Neutrophil (primary cell): ENCODE measurements around the gene ANKRD29.
A peak's percentile ranks its signal among the peaks of the same experiment; 100 is the strongest.

ENCODE experiments used
- H3K27ac ChIP-seq: fragments of 200-600 bp; sonication (generic); 2 replicates; pipeline ENCODE4 v1.5.1; 2016; ENCODE audit warnings: mild to moderate bottlenecking, moderate library complexity
- H3K27me3 ChIP-seq: fragments of 200-600 bp; sonication (generic); 2 replicates; pipeline ENCODE4 v1.6.0; 2016; ENCODE audit warnings: mild to moderate bottlenecking
- H3K36me3 ChIP-seq: fragments of 200-600 bp; sonication (generic); 2 replicates; pipeline ENCODE4 v1.5.1; 2017
- H3K4me1 ChIP-seq, 2 experiments: fragments of 200-600 bp in 1 of 2; sonication (generic) in 1 of 2; 1 replicate in 1 of 2; 2 replicates in 1 of 2; pipeline versions ENCODE4 v1.5.1 to v1.6.1; 2013 to 2016; ENCODE audit warnings: low read depth in 1 of 2, low read length in 1 of 2, mild to moderate bottlenecking in 1 of 2, moderate library complexity in 1 of 2; ENCODE audit not compliant: control insufficient read depth in 1 of 2, insufficient read depth in 1 of 2
- H3K4me3 ChIP-seq, 2 experiments: fragments of 200-600 bp in 1 of 2; sonication (generic) in 1 of 2; 1 replicate in 1 of 2; 2 replicates in 1 of 2; pipeline ENCODE4 v1.5.1; 2013 to 2016; ENCODE audit warnings: low read depth in 1 of 2, low read length in 1 of 2, mild to moderate bottlenecking in 1 of 2, moderate library complexity in 1 of 2
- H3K9me3 ChIP-seq: fragments of 200-600 bp; sonication (generic); 2 replicates; pipeline ENCODE4 v1.5.1; 2016
- TF ChIP-seq, protein P1 (sequence below): fragments of 200-600 bp; sonication (generic); IDR thresholded peaks from 2 replicates; pipeline ENCODE4 v1.5.1; 2016; ENCODE audit warnings: antibody characterized with exemption

ANKRD29 gene

GRCh38 chr18:23627321-23627720 is 35.4 kb downstream of the ANKRD29 start:
- no peak overlapping the region for H3K27ac ChIP-seq
- no peaks in the 10 kb centered on the region for H3K9me3 ChIP-seq
- TF ChIP-seq, protein P1, sequence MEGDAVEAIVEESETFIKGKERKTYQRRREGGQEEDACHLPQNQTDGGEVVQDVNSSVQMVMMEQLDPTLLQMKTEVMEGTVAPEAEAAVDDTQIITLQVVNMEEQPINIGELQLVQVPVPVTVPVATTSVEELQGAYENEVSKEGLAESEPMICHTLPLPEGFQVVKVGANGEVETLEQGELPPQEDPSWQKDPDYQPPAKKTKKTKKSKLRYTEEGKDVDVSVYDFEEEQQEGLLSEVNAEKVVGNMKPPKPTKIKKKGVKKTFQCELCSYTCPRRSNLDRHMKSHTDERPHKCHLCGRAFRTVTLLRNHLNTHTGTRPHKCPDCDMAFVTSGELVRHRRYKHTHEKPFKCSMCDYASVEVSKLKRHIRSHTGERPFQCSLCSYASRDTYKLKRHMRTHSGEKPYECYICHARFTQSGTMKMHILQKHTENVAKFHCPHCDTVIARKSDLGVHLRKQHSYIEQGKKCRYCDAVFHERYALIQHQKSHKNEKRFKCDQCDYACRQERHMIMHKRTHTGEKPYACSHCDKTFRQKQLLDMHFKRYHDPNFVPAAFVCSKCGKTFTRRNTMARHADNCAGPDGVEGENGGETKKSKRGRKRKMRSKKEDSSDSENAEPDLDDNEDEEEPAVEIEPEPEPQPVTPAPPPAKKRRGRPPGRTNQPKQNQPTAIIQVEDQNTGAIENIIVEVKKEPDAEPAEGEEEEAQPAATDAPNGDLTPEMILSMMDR, result no peak
- H3K27me3 ChIP-seq, result peaks cover 13% of the 10 kb centered on the region
- H3K36me3 ChIP-seq, result no peaks in the 10 kb centered on the region
- H3K4me1 ChIP-seq, result no peaks in the 10 kb centered on the region
- H3K4me3 ChIP-seq, result no peak overlapping the region

DNA sequence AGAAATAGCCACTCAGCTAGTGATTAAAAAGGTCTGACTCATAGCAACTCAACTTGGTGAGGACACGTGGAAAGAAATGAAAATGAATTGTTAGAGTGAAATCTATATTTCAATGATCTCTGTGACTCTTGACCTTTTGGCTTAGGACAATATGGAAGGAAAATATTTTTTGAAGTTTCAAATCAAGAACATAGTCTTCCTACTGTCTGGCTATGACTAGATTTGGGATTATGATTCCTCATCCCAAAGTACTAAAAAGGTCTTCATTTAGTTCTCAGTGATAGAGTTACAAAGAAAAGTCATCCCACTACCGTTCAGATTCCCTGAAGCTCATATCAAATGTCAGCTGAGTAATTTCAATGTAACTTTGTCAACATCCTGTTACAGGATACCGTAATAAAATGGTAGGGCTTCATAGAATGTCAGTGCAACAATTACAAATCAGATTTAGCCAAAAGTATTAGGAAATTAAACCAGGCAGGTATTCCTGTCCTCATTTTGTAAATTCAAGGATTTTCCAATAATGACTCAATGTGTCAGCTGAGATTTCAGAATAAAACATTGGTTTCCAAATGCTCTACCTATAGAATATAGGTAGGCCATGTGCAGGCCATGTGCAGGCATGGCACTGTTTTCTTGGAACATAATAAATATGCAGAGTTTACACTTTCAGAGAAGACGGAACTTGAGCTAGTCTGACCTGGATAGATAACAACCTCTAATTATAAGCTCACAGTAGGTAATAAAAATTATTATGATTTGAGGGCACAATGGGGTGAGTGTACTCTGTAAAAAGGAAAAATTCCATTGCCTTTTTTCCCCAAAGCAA is 36.0 kb downstream of the ANKRD29 start:
- Histone ChIP-seq H3K36me3 (no peaks in the 10 kb centered on the region), H3K4me1 (no peaks in the 10 kb centered on the region), H3K27ac (no peak overlapping the region), H3K9me3 (no peaks in the 10 kb centered on the region), H3K4me3 (no peak overlapping the region), H3K27me3 (peaks cover 20% of the 10 kb centered on the region)
- TF ChIP-seq, protein P1, result no peak

- TF ChIP-seq, protein P1, result no peak
- Histone ChIP-seq H3K27me3 (peaks cover 56% of the 10 kb centered on the region), H3K4me3 (no peak overlapping the region), H3K27ac (no peak overlapping the region), H3K36me3 (no peaks in the 10 kb centered on the region), H3K4me1 (peaks cover 13 to 14% of the 10 kb centered on the region in 2 experiments), H3K9me3 (no peaks in the 10 kb centered on the region)
Measured at GRCh38 chr18:23623040-23623439, 39.7 kb downstream of the ANKRD29 start.

- TF ChIP-seq, protein P1, result no peak
- Histone ChIP-seq H3K4me1 (peaks cover 13 to 14% of the 10 kb centered on the region in 2 experiments), H3K36me3 (no peaks in the 10 kb centered on the region), H3K27me3 (peaks cover 51% of the 10 kb centered on the region), H3K27ac (no peak overlapping the region), H3K9me3 (no peaks in the 10 kb centered on the region), H3K4me3 (peak overlapping the region; percentile 43 to 48)
Measured at GRCh38 chr18:23619388-23619881, 43.3 kb downstream of the ANKRD29 start.

GRCh38 chr18:23618862-23619387 is 43.8 kb downstream of the ANKRD29 start:
- TF ChIP-seq, protein P1, result no peak
- Histone ChIP-seq H3K4me3 (peak overlapping the region; percentile 43 to 48), H3K4me1 (peaks cover 13 to 14% of the 10 kb centered on the region in 2 experiments), H3K9me3 (no peaks in the 10 kb centered on the region), H3K27me3 (peaks cover 51% of the 10 kb centered on the region), H3K36me3 (no peaks in the 10 kb centered on the region), H3K27ac (no peak overlapping the region)
